A673 (cell line): ENCODE results near the gene FAM118A. TPM values are rescaled to one million over a fixed set of nuclear protein-coding genes. Genes with fewer than 3 reads are reported as not detected.

Experiments
- BruUV-seq: library from RNA; stranded (reverse); fragments of 400-500 nt; replicated peaks from 2 replicates; lab custom pipeline; 2021; lab: Mats Ljungman, UMichigan
- CTCF ChIA-PET: fragments of 300-600 bp; sonication (Branson Sonifier 250); formaldehyde crosslinking; loops from one replicate; lab custom pipeline; 2022; ENCODE audit warnings: antibody characterized with exemption; lab: Charles Lee
- POLR2A ChIA-PET: fragments of 300-600 bp; sonication (Branson Sonifier 250); formaldehyde crosslinking; loops from one replicate; lab custom pipeline; 2022; ENCODE audit warnings: antibody characterized with exemption; ENCODE audit not compliant: low non-redundant PET; lab: Charles Lee
- DNase-seq: peaks from one replicate; pipeline ENCODE4 v3.0.0-alpha.2; 2015; ENCODE audit warnings: low spot score
- H3K27ac ChIP-seq: fragments of 200-600 bp; sonication (generic); 2 replicates; pipeline ENCODE4 v1.5.1; 2016; ENCODE audit warnings: mixed run types, low read depth, mild to moderate bottlenecking, mixed read lengths, antibody characterized with exemption, low read length; ENCODE audit not compliant: poor library complexity, severe bottlenecking
- H3K27me3 ChIP-seq: fragments of 200-600 bp; sonication (generic); replicated peaks from 2 replicates; pipeline ENCODE4 v1.6.1; 2017; ENCODE audit warnings: mixed run types, low read depth, mild to moderate bottlenecking, mixed read lengths, antibody characterized with exemption, low read length; ENCODE audit not compliant: insufficient read depth, poor library complexity
- H3K36me3 ChIP-seq: fragments of 200-600 bp; sonication (generic); 2 replicates; pipeline ENCODE4 v1.6.1; 2016; ENCODE audit warnings: mixed run types, mild to moderate bottlenecking, mixed read lengths, antibody characterized with exemption, low read length; ENCODE audit not compliant: insufficient read depth, poor library complexity, severe bottlenecking
- H3K4me1 ChIP-seq: fragments of 200-600 bp; sonication (generic); 2 replicates; pipeline ENCODE4 v1.6.1; 2017; ENCODE audit warnings: mixed run types, mild to moderate bottlenecking, mixed read lengths, antibody characterized with exemption, low read length; ENCODE audit not compliant: insufficient read depth, poor library complexity, severe bottlenecking
- H3K4me3 ChIP-seq: fragments of 200-600 bp; sonication (generic); 2 replicates; pipeline ENCODE4 v1.5.1; 2016; ENCODE audit warnings: low read depth, mixed run types, mild to moderate bottlenecking, mixed read lengths, low read length; ENCODE audit not compliant: poor library complexity, severe bottlenecking
- H3K9me3 ChIP-seq: fragments of 200-600 bp; sonication (generic); 2 replicates; pipeline ENCODE4 v1.6.1; 2016; ENCODE audit warnings: mixed run types, low read depth, mild to moderate bottlenecking, mixed read lengths, antibody characterized with exemption, low read length; ENCODE audit not compliant: poor library complexity, severe bottlenecking
- EZH2 ChIP-seq: fragments of 200-600 bp; sonication (generic); IDR thresholded peaks from 2 replicates; pipeline ENCODE4 v1.6.1; 2017; ENCODE audit warnings: borderline replicate concordance, low read depth, mild to moderate bottlenecking, mixed read lengths, antibody characterized with exemption, low read length; ENCODE audit not compliant: poor library complexity, severe bottlenecking
- intact Hi-C: fragments of 100-400 bp; cut with micrococcal nuclease; formaldehyde crosslinking; loops from one replicate; pipeline ENCODE4 v1.10.0; 2022; ENCODE audit not compliant: unreplicated experiment
- total RNA-seq: library from RNA; stranded (reverse); gene quantifications from 2 replicates; pipeline ENCODE4 v1.2.3, GENCODE V29; 2021
- TF ChIP-seq, protein P1 (sequence below): fragments of 300-800, 200-600 bp; sonication (generic); conservative IDR thresholded peaks from 2 replicates; pipeline ENCODE4 v1.5.1; 2017; ENCODE audit warnings: low read depth, mild to moderate bottlenecking, antibody characterized with exemption, low read length, moderate library complexity, mixed read lengths

FAM118A gene
- total RNA-seq, 1 experiment from 2014 or later: 54.0 TPM

GRCh38 chr22:45336971-45337431 is 27.3 kb downstream of the FAM118A start:
- ChIA-PET CTCF (no interaction called here), POLR2A (no interaction called here)
- no peak overlapping the region for H3K4me3 ChIP-seq
- peak overlapping the region; percentile 59 for H3K27ac ChIP-seq
- no peaks in the 10 kb centered on the region for H3K9me3 ChIP-seq
- H3K27me3 ChIP-seq: no peaks in the 10 kb centered on the region
- peak; percentile 18 for DNase-seq
- no TSS peak for BruUV-seq
- no peak for TF ChIP-seq EZH2
- TF ChIP-seq, protein P1, sequence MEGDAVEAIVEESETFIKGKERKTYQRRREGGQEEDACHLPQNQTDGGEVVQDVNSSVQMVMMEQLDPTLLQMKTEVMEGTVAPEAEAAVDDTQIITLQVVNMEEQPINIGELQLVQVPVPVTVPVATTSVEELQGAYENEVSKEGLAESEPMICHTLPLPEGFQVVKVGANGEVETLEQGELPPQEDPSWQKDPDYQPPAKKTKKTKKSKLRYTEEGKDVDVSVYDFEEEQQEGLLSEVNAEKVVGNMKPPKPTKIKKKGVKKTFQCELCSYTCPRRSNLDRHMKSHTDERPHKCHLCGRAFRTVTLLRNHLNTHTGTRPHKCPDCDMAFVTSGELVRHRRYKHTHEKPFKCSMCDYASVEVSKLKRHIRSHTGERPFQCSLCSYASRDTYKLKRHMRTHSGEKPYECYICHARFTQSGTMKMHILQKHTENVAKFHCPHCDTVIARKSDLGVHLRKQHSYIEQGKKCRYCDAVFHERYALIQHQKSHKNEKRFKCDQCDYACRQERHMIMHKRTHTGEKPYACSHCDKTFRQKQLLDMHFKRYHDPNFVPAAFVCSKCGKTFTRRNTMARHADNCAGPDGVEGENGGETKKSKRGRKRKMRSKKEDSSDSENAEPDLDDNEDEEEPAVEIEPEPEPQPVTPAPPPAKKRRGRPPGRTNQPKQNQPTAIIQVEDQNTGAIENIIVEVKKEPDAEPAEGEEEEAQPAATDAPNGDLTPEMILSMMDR: no peak
- peaks cover 30% of the 10 kb centered on the region for H3K36me3 ChIP-seq
- peaks cover 7% of the 10 kb centered on the region for H3K4me1 ChIP-seq
- intact Hi-C loops: no loop called here

GRCh38 chr22:45337536-45337935 is 27.8 kb downstream of the FAM118A start:
- no peaks in the 10 kb centered on the region for H3K27me3 ChIP-seq
- TF ChIP-seq, protein P1: no peak
- no peak for TF ChIP-seq EZH2
- ChIA-PET POLR2A (no interaction called here), CTCF (no interaction called here)
- no TSS peak for BruUV-seq
- DNase-seq: no peak
- H3K27ac ChIP-seq: peak overlapping the region; percentile 59
- no peaks in the 10 kb centered on the region for H3K9me3 ChIP-seq
- intact Hi-C loops: no loop called here
- peaks cover 30% of the 10 kb centered on the region for H3K36me3 ChIP-seq
- peaks cover 7% of the 10 kb centered on the region for H3K4me1 ChIP-seq
- no peak overlapping the region for H3K4me3 ChIP-seq

GRCh38 chr22:45338795-45339194 is 29.1 kb downstream of the FAM118A start:
- BruUV-seq: no TSS peak

More at GRCh38 chr22:45338795-45339194, 29.1 kb downstream of the FAM118A start:
- intact Hi-C loops: no loop called here
- Histone ChIP-seq H3K9me3 (no peaks in the 10 kb centered on the region), H3K4me3 (no peak overlapping the region), H3K4me1 (peaks cover 7% of the 10 kb centered on the region), H3K36me3 (peaks cover 29% of the 10 kb centered on the region), H3K27ac (no peak overlapping the region), H3K27me3 (no peaks in the 10 kb centered on the region)
- TF ChIP-seq EZH2: no peak
- TF ChIP-seq, protein P1: no peak
- CTCF ChIA-PET: no interaction called here
- POLR2A ChIA-PET: no interaction called here
- no peak for DNase-seq
